Measurements from ENCODE around the gene KIF26B.

- TF ChIP-seq EP300 (IDR thresholded peaks at IDR 0.05) = no peak
- no peak for TF ChIP-seq KDM1A (IDR thresholded peaks at IDR 0.05; ENCODE audit: low read depth)
- no peak for TF ChIP-seq RFX5 (IDR thresholded peaks at IDR 0.05)
- no peak for TF ChIP-seq MYC (IDR thresholded peaks at IDR 0.05; ENCODE audit: borderline replicate concordance, low read length)
- no peak for TF ChIP-seq RCOR1 (IDR thresholded peaks at IDR 0.05; ENCODE audit: low read depth, low read length)
- no peak for TF ChIP-seq CHD2 (IDR thresholded peaks at IDR 0.05; ENCODE audit: low read length, partially characterized antibody)
- TF ChIP-seq RAD21 (conservative IDR thresholded peaks at IDR 0.05 in 1 of 2, IDR thresholded peaks at IDR 0.05 in 1 of 2) = no peak
- no peak for TF ChIP-seq CTCF (IDR thresholded peaks at IDR 0.05)
- no peak for TF ChIP-seq MAZ (IDR thresholded peaks at IDR 0.05; ENCODE audit: borderline replicate concordance, low read depth, low read length)
- no peak for TF ChIP-seq USF2 (IDR thresholded peaks at IDR 0.05)
- no peak for TF ChIP-seq POLR2AphosphoS2 (conservative IDR thresholded peaks at IDR 0.05; ENCODE audit: low read length)
Observed at GRCh38 chr1:245687636-245688535, 533.1 kb downstream of the KIF26B start.

Data from A549 (cell line).